ENCODE measurements around the gene MTERF2. TPM values are rescaled to one million over a fixed set of nuclear protein-coding genes. Genes with fewer than 3 reads are reported as not detected.

Gene MTERF2
- total and polyA plus RNA-seq, 2 of the 13 experiments (the other 11 are each of a cell fraction or from before 2014, with no cell fraction given): 8.0 to 11.6 TPM

DNA sequence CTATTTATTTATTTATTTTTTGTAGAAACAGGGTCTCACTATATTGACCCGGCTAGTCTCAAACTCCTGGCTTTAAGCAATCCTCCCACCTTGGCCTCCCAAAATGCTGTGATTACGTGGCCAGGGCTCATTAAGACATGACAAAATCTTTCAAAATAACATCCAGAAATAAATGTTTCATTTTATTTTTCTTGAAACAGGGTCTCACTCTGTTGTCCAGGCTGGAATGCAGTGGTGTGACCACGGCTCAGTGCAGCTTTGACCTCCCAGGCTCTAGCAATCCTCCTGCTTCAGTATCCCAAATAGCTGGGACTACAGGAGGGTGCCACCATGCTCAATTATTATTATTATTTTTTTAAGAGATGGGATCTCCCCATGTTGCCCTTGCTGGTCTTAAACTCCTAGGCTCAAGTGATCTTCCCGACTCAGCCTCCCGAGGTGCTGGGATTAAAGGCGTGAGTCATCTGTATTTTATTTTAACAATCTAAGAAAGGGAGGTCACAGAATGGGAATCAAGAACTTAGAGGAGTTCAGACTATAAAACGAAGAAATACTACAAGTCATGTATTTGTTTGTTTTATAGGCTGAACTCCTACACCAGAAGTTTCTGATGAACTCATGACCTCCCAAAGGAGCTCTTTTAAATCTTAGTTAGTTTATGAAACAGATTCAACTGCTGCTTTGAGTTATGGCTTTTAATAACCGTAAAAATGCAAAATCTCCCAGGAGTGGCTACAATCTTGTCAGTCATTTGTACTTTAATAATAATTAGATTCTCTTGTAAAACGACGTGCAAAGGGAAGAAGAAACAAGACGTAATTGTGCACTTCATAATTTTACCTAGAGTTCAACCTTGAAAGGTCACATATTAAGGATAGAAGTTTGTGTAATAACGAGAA is 33.3 kb downstream of the MTERF2 start:
- no peak for DNase-seq (ENCODE audit: low spot score)
- ChIA-PET CTCF (ENCODE audit: low intra/inter-chr PET ratio, low total read pairs) (no interaction called here), POLR2A (no interaction called here)
- ATAC-seq: no peak
- peaks cover 35% of the 10 kb centered on the region for H3K4me1 ChIP-seq (ENCODE audit: insufficient read depth, low read length)
- FAIRE-seq: no peak
- peaks cover 28% of the 10 kb centered on the region for H3K79me2 ChIP-seq (ENCODE audit: insufficient read depth, low read length)
- no peak overlapping the region for H2AFZ ChIP-seq (ENCODE audit: low read length)
- peaks cover 0 to 6% of the 10 kb centered on the region in 2 experiments; a peak in 1 of 5 replicates for H3K27me3 ChIP-seq (ENCODE audit: control insufficient read depth in 1 of 2, insufficient read depth in 2 of 2, low read length in 2 of 2)
- peaks cover 17% of the 10 kb centered on the region for H4K20me1 ChIP-seq (ENCODE audit: insufficient read depth, low read length)
- BruUV-seq (replicated peaks): no TSS peak
- H3K4me2 ChIP-seq (ENCODE audit: low read depth, low read length): no peak overlapping the region; the same call in 1 of the 2 replicates
- H3K9me3 ChIP-seq (ENCODE audit: low read length): peaks cover 8% of the 10 kb centered on the region; the same call in 1 of the 2 replicates
- no peak overlapping the region for H3K4me3 ChIP-seq (replicated peaks in 1 of 3; ENCODE audit: insufficient read depth in 1 of 3, low read depth in 2 of 3, low read length in 3 of 3)
- in situ Hi-C loops (cut with HindIII; ENCODE audit: extremely low pct_ligation_motif_present, low pct_unique_long_range_greater_than_20kb) (no loop called here), intact Hi-C loops (cut with micrococcal nuclease; ENCODE audit: unreplicated experiment) (no loop called here)
- 93% methylated on average over 12 of the region's 12 CpGs for WGBS (ENCODE audit: low lambda C conversion rate)
- no peak overlapping the region for H3K27ac ChIP-seq (ENCODE audit: extremely low read length, insufficient read depth, low read length)
- H3K9ac ChIP-seq (ENCODE audit: insufficient read depth, low read depth, low read length): no peak overlapping the region
- no peaks in the 10 kb centered on the region for H3K36me3 ChIP-seq (replicated peaks in 1 of 2; ENCODE audit: control insufficient read depth in 1 of 2, insufficient read depth in 2 of 2, low read length in 2 of 2)
- TF ChIP-seq ZNF567 (CRISPR knock-in tag; IDR thresholded peaks at IDR 0.05; ENCODE audit: borderline replicate concordance) (no peak), ZFP36 (IDR thresholded peaks at IDR 0.05; ENCODE audit: borderline replicate concordance, low read depth, low read length, partially characterized antibody) (no peak), SMC3 (IDR thresholded peaks at IDR 0.05; ENCODE audit: low read length) (no peak), RARA (CRISPR knock-in tag; IDR thresholded peaks at IDR 0.05) (no peak)
- TF ChIP-seq, protein P1, sequence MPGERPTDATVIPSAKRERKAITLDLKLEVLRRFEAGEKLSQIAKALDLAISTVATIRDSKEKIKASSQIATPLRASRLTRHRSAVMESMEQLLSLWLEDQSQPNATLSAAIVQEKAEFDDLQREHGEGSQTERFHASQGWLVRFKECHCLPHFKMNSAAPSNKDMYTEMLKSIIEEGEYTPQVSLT (CRISPR knock-in tag; IDR thresholded peaks at IDR 0.05; ENCODE audit: borderline replicate concordance, low read depth): no peak
- TF ChIP-seq, protein P2, sequence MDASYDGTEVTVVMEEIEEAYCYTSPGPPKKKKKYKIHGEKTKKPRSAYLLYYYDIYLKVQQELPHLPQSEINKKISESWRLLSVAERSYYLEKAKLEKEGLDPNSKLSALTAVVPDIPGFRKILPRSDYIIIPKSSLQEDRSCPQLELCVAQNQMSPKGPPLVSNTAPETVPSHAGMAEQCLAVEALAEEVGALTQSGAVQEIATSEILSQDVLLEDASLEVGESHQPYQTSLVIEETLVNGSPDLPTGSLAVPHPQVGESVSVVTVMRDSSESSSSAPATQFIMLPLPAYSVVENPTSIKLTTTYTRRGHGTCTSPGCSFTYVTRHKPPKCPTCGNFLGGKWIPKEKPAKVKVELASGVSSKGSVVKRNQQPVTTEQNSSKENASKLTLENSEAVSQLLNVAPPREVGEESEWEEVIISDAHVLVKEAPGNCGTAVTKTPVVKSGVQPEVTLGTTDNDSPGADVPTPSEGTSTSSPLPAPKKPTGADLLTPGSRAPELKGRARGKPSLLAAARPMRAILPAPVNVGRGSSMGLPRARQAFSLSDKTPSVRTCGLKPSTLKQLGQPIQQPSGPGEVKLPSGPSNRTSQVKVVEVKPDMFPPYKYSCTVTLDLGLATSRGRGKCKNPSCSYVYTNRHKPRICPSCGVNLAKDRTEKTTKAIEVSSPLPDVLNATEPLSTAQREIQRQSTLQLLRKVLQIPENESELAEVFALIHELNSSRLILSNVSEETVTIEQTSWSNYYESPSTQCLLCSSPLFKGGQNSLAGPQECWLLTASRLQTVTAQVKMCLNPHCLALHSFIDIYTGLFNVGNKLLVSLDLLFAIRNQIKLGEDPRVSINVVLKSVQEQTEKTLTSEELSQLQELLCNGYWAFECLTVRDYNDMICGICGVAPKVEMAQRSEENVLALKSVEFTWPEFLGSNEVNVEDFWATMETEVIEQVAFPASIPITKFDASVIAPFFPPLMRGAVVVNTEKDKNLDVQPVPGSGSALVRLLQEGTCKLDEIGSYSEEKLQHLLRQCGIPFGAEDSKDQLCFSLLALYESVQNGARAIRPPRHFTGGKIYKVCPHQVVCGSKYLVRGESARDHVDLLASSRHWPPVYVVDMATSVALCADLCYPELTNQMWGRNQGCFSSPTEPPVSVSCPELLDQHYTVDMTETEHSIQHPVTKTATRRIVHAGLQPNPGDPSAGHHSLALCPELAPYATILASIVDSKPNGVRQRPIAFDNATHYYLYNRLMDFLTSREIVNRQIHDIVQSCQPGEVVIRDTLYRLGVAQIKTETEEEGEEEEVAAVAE (CRISPR knock-in tag; IDR thresholded peaks at IDR 0.05; ENCODE audit: borderline replicate concordance): no peak
- TF ChIP-seq, protein P3, sequence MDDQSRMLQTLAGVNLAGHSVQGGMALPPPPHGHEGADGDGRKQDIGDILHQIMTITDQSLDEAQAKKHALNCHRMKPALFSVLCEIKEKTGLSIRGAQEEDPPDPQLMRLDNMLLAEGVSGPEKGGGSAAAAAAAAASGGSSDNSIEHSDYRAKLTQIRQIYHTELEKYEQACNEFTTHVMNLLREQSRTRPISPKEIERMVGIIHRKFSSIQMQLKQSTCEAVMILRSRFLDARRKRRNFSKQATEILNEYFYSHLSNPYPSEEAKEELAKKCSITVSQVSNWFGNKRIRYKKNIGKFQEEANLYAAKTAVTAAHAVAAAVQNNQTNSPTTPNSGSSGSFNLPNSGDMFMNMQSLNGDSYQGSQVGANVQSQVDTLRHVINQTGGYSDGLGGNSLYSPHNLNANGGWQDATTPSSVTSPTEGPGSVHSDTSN (CRISPR knock-in tag; IDR thresholded peaks at IDR 0.05; ENCODE audit: borderline replicate concordance): no peak
- TF ChIP-seq, protein P4, sequence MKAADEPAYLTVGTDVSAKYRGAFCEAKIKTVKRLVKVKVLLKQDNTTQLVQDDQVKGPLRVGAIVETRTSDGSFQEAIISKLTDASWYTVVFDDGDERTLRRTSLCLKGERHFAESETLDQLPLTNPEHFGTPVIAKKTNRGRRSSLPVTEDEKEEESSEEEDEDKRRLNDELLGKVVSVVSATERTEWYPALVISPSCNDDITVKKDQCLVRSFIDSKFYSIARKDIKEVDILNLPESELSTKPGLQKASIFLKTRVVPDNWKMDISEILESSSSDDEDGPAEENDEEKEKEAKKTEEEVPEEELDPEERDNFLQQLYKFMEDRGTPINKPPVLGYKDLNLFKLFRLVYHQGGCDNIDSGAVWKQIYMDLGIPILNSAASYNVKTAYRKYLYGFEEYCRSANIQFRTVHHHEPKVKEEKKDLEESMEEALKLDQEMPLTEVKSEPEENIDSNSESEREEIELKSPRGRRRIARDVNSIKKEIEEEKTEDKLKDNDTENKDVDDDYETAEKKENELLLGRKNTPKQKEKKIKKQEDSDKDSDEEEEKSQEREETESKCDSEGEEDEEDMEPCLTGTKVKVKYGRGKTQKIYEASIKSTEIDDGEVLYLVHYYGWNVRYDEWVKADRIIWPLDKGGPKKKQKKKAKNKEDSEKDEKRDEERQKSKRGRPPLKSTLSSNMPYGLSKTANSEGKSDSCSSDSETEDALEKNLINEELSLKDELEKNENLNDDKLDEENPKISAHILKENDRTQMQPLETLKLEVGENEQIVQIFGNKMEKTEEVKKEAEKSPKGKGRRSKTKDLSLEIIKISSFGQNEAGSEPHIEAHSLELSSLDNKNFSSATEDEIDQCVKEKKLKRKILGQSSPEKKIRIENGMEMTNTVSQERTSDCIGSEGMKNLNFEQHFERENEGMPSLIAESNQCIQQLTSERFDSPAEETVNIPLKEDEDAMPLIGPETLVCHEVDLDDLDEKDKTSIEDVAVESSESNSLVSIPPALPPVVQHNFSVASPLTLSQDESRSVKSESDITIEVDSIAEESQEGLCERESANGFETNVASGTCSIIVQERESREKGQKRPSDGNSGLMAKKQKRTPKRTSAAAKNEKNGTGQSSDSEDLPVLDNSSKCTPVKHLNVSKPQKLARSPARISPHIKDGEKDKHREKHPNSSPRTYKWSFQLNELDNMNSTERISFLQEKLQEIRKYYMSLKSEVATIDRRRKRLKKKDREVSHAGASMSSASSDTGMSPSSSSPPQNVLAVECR (CRISPR knock-in tag; IDR thresholded peaks at IDR 0.05; ENCODE audit: borderline replicate concordance): no peak
